ENCODE data around the gene WRNIP1.

WRNIP1 gene

DNA sequence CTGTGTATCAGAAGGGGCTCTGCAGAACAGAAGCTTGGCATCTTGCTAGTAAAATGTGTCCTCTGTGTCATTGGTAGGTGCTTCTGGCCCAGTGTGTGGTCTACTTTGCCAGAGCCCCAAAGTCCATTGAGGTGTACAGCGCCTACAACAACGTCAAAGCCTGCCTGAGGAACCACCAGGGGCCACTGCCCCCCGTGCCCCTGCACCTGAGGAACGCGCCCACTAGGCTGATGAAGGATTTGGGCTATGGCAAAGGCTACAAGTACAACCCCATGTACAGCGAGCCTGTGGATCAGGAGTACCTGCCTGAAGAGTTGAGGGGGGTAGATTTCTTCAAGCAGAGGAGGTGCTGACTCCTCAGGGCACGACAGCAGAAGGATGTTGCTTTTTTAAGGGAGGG is 19.7 kb downstream of the WRNIP1 start:
- DNase-seq (ENCODE audit: low spot score) = no peak
- in situ Hi-C loops (cut with MboI; ENCODE audit: low sequenced_read_pairs, unreplicated experiment) = loop anchor here (10.0 kb wide), 1 partner anchor 150 kb away; no protein-coding TSS in a partner anchor

DNA sequence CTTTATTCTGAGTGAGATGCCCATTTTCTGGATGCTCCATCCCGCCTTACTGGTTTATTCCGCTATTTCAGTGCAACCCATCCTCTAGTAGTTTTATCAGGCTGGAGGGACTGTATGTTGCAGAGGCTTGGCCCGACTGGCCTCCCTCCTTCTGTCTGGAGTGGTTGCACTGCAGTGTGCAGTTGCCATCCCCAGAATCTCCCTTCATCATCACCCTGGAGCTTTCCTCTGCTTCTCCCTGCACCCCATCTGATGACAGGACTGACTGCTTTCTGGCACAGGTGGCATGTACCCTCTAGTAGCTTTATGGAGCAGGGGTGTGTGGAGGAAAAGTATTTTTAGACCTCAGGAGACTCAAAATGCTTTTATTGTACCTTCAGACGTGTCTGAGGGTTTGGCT is 21.1 kb downstream of the WRNIP1 start:
- TF ChIP-seq, protein P1, sequence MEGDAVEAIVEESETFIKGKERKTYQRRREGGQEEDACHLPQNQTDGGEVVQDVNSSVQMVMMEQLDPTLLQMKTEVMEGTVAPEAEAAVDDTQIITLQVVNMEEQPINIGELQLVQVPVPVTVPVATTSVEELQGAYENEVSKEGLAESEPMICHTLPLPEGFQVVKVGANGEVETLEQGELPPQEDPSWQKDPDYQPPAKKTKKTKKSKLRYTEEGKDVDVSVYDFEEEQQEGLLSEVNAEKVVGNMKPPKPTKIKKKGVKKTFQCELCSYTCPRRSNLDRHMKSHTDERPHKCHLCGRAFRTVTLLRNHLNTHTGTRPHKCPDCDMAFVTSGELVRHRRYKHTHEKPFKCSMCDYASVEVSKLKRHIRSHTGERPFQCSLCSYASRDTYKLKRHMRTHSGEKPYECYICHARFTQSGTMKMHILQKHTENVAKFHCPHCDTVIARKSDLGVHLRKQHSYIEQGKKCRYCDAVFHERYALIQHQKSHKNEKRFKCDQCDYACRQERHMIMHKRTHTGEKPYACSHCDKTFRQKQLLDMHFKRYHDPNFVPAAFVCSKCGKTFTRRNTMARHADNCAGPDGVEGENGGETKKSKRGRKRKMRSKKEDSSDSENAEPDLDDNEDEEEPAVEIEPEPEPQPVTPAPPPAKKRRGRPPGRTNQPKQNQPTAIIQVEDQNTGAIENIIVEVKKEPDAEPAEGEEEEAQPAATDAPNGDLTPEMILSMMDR (IDR thresholded peaks at IDR 0.05; ENCODE audit: borderline replicate concordance, control extremely low read depth, extremely low read depth, insufficient read depth, missing control alignments) = no peak
- in situ Hi-C loops (cut with MboI; ENCODE audit: low sequenced_read_pairs, unreplicated experiment) = loop anchor here (10.0 kb wide), 1 partner anchor 149 kb away; no protein-coding TSS in a partner anchor
- DNase-seq (ENCODE audit: low spot score) = no peak

More for the DNA sequence above, 19.7 kb downstream of the WRNIP1 start:
- TF ChIP-seq, protein P1 (IDR thresholded peaks at IDR 0.05; ENCODE audit: borderline replicate concordance, control extremely low read depth, extremely low read depth, insufficient read depth, missing control alignments) = no peak

DNA sequence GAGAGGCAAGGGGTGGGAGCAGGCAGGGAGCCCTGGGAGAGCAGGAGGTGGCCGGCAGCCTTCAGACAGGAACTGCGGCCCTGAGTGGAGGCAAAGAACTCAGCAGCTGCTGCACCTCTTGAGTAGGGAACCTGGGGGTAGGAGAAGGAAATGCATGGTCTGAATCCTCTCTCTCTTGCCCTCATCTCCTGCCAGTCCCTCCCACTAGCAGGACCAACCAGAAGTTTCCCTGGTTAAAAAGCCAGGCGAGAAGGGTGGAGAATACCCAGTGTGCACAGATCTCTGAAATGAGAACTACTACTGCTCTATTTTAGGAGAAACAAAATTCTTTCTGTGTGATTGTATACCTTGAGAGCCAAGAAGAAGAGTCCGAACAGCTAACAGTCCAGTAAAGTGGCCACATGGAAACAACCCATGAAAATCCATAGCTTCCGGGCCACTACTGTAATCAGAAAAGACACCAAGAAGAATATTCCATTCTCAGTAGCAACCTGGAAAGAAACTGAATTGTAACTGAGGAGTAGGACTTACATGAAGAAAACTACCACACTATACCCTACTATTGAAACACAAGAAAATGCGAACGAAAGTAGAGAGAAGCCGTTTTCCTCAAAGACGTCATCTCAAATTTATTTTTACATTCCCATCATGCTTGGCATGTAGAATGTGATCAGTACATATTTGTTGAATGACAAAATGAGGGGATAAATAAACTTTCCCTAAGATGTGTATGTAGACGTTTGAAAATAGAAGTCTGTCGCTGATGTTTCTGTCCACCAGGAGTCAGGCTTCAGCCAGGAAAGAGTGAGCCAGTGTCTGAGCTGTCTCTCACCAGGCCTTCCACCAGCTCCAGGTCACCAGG is 25.6 kb downstream of the WRNIP1 start:
- peak; percentile 74 for DNase-seq (ENCODE audit: low spot score)
- in situ Hi-C loops (cut with MboI; ENCODE audit: low sequenced_read_pairs, unreplicated experiment) = no loop called here

DNA sequence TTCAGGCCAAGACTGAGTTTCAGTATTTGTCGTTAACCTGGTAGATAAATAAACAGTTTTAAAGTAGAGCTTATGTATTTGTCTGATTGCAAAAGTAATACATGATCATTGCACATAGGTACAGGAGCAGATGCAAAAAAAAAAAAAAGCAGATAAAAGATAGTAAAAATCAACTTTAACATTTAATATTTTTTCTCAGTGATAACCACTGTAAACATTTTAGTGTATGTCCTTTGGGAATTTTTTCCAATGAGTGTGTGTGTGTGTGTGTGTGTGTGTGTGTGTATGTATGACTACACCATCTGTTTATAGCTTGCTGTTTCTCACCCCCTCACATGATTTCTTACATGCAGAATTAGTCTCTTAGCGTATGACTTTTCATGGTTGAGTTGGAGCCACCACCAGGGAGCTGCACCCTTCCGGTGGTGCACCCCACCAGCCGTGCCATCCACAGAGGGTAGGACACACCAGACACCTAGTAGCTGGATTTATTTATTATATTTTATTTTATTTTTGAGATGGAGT is 26.3 kb downstream of the WRNIP1 start:
- in situ Hi-C loops (cut with MboI; ENCODE audit: low sequenced_read_pairs, unreplicated experiment) = no loop called here
- TF ChIP-seq, protein P1 (IDR thresholded peaks at IDR 0.05; ENCODE audit: borderline replicate concordance, control extremely low read depth, extremely low read depth, insufficient read depth, missing control alignments) = no peak
- DNase-seq (ENCODE audit: low spot score) = no peak

More for the DNA sequence above, 25.6 kb downstream of the WRNIP1 start:
- TF ChIP-seq, protein P1 (IDR thresholded peaks at IDR 0.05; ENCODE audit: borderline replicate concordance, control extremely low read depth, extremely low read depth, insufficient read depth, missing control alignments) = peak; percentile 51

DNA sequence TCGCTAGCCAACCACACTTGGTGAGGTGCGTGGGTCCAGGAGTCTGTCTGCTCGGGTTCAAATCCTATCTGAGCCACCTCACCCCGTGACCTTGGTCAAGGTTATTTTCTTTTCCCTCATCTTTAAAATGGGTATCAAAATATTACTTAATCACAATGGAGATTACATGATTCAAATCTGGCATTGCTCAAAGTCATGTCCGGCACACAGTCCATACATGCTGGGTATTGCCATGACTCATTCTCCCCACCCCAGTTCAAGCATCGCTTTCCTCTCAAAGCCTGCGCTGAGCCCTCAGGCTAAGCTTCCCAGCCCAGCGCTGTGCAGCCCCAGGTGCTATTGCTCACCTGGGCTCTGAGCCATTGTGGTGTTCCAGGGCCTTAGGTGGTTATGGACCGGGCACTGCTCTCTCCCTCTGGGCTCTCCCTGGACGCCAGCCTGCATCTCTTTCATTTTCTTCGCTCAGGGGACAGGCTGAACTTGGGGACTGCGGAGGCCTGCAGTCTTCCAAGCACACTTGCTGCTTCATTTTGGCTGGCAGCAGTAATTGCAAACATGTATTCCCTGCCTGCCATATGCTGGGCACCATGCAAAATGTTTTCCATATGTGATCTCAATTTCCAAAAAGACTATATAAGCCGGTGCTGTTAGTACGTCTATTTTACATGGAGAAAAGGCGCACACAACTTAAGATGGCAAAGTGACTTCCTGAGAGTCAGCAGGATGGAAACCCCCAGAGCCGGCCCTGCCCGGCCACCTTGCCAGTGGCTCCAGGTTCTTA is 27.3 kb downstream of the WRNIP1 start:
- TF ChIP-seq, protein P1 (IDR thresholded peaks at IDR 0.05; ENCODE audit: borderline replicate concordance, control extremely low read depth, extremely low read depth, insufficient read depth, missing control alignments) = no peak
- no peak for DNase-seq (ENCODE audit: low spot score)
- in situ Hi-C loops (cut with MboI; ENCODE audit: low sequenced_read_pairs, unreplicated experiment) = no loop called here

DNA sequence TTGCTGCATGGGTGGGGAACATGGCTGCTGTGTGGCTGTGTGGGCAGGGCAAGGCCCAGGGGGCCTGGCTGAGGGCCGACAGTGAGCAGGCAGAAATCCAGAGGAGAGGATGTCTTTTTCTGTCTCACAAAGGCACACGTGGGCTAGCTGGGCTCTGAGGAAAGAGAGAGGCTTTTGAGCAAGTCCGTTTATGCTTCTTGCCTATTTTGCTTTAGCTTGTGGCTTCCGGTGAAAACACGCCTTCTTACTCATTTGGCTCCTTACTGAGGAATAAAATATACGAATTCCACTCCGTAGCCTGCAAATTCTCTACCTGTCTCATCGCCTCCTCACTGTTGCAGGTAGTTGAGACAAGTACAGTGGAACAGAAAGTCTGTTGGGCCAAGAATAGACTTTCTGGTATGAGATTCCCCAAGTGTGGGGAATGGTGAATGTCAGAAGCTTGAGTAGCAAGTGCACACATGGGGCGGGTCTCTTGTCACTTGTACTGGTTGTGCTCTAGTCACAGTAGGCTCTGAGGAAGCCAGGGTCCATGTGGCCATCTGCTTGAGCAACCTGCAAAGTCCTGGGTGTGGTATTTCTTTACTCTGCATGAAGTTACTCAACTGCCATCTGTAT is 28.4 kb downstream of the WRNIP1 start:
- in situ Hi-C loops (cut with MboI; ENCODE audit: low sequenced_read_pairs, unreplicated experiment) = no loop called here
- TF ChIP-seq, protein P1 (IDR thresholded peaks at IDR 0.05; ENCODE audit: borderline replicate concordance, control extremely low read depth, extremely low read depth, insufficient read depth, missing control alignments) = no peak
- DNase-seq (ENCODE audit: low spot score) = no peak

All from GM13976 (cell line).